GM12892 (cell line): ENCODE data around the gene OTUB2.

Experiments used
- POLR2A ChIP-seq: IDR thresholded peaks from 2 replicates; pipeline ENCODE4 v1.6.1; 2011; ENCODE audit warnings: low read depth, low read length, control low read depth
- POLR2AphosphoS5 ChIP-seq: IDR thresholded peaks from 2 replicates; pipeline ENCODE4 v1.6.1; 2011; ENCODE audit warnings: low read depth, low read length, control low read depth
- TAF1 ChIP-seq: IDR thresholded peaks from 2 replicates; pipeline ENCODE4 v1.6.1; 2011; ENCODE audit warnings: low read depth, mild to moderate bottlenecking, control low read depth, low read length, borderline replicate concordance

GRCh38 chr14:94041551-94042346, 15.6 kb downstream of the OTUB2 start:
- no peak for TF ChIP-seq POLR2A
- TF ChIP-seq POLR2AphosphoS5: no peak
- TF ChIP-seq TAF1: no peak
